K562 (cell line): ENCODE data around the gene ADARB2. TPM values are rescaled to one million over a fixed set of nuclear protein-coding genes. Genes with fewer than 3 reads are reported as not detected.

ENCODE experiments used
- ATAC-seq: fragments of 200-7000 bp; cut with Tn5 transposase; 3 replicates; pipeline ENCODE4 v1.9.1; 2020; ENCODE audit warnings: moderate library complexity
- BruUV-seq: library from RNA; stranded (reverse); fragments of 400-500 nt; replicated peaks from 2 replicates; lab custom pipeline; 2021; lab: Mats Ljungman, UMichigan
- CTCF ChIA-PET: fragments of 300-600 bp; formaldehyde crosslinking; extraction: SDS; loops from one replicate; lab custom pipeline; 2021; ENCODE audit warnings: low intra/inter-chr PET ratio; lab: Yijun Ruan, JAX
- POLR2A ChIA-PET: fragments of 300-600, 350-650 bp; sonication (Branson Sonifier 250); formaldehyde crosslinking; extraction: SDS; loops from one replicate; lab custom pipeline; 2021; ENCODE audit warnings: antibody characterized with exemption, inconsistent platforms; lab: Yijun Ruan, JAX
- DNase-seq, 4 experiments: peaks; one replicate each; pipeline versions ENCODE4 v3.0.0 to v3.0.0-alpha.2; 2011 to 2018; ENCODE audit warnings: low spot score in 3 of 4, mixed read lengths in 3 of 4; ENCODE audit errors: extremely low read depth in 1 of 4
- FAIRE-seq: peaks from 2 replicates; lab custom pipeline; 2011; peaks lifted over from hg19 to GRCh38; lab: Jason Lieb, UNC
- H2AFZ ChIP-seq: 2 replicates; pipeline ENCODE4 v1.6.0; 2011; ENCODE audit warnings: low read depth, low read length, control low read depth, inconsistent platforms
- H3K27ac ChIP-seq: fragments of 200-600 bp; 3 replicates; pipeline ENCODE4 v1.8.0; 2011; ENCODE audit warnings: low read depth, mild to moderate bottlenecking, control low read depth, inconsistent platforms, low read length, moderate library complexity, mixed read lengths; ENCODE audit errors: extremely low read depth
- H3K27me3 ChIP-seq, 2 experiments: fragments of 300-600 bp in 1 of 2; 2 replicates in 1 of 2; 3 replicates in 1 of 2; pipeline versions ENCODE4 v1.6.0 to v1.8.0; 2011; ENCODE audit warnings: inconsistent platforms in 2 of 2, low read length in 2 of 2, mild to moderate bottlenecking in 1 of 2, mixed read lengths in 1 of 2, moderate library complexity in 1 of 2; ENCODE audit not compliant: control insufficient read depth in 2 of 2, insufficient read depth in 2 of 2
- H3K36me3 ChIP-seq: fragments of 300-600 bp; 3 replicates; pipeline ENCODE4 v1.8.0; 2011; ENCODE audit warnings: mild to moderate bottlenecking, low read length, inconsistent platforms; ENCODE audit not compliant: control insufficient read depth, insufficient read depth
- H3K4me1 ChIP-seq, 2 experiments: fragments of 200-600 bp in 1 of 2; replicated peaks in 1 of 2; 2 replicates in 1 of 2; 3 replicates in 1 of 2; pipeline versions ENCODE4 v1.5.1 to v1.8.0; 2011; ENCODE audit warnings: inconsistent platforms in 2 of 2, low read length in 2 of 2, mild to moderate bottlenecking in 1 of 2, mixed read lengths in 1 of 2, moderate library complexity in 1 of 2; ENCODE audit not compliant: control insufficient read depth in 2 of 2, insufficient read depth in 2 of 2
- H3K4me2 ChIP-seq: 2 replicates; pipeline ENCODE4 v1.6.1; 2011; ENCODE audit warnings: low read length, control low read depth, inconsistent platforms, mixed read lengths; ENCODE audit not compliant: insufficient read depth
- H3K4me3 ChIP-seq: fragments of 200-600 bp; sonication (generic), shearing (Covaris generic); 2 replicates; pipeline ENCODE4 v1.5.1; 2016; ENCODE audit warnings: control low read depth, inconsistent platforms
- H3K79me2 ChIP-seq: fragments of 200-600 bp; 3 replicates; pipeline ENCODE4 v1.8.0; 2011; ENCODE audit warnings: low read length, inconsistent platforms; ENCODE audit not compliant: control insufficient read depth, insufficient read depth
- H3K9ac ChIP-seq, 2 experiments: 2 replicates each; pipeline versions ENCODE4 v1.6.0 to v1.6.1; 2011; ENCODE audit warnings: low read depth in 2 of 2, low read length in 2 of 2, control low read depth in 1 of 2, inconsistent platforms in 1 of 2, mild to moderate bottlenecking in 1 of 2, mixed read lengths in 1 of 2; ENCODE audit not compliant: insufficient read depth in 1 of 2
- H3K9me1 ChIP-seq: one replicate; pipeline ENCODE4 v1.6.0; 2011; ENCODE audit warnings: inconsistent platforms, mild to moderate bottlenecking, low read length, moderate library complexity; ENCODE audit not compliant: control insufficient read depth, insufficient read depth
- H3K9me3 ChIP-seq: replicated peaks from 2 replicates; pipeline ENCODE4 v1.5.1; 2011; ENCODE audit warnings: low read depth, low read length, inconsistent platforms; ENCODE audit not compliant: control insufficient read depth, insufficient read depth
- H4K20me1 ChIP-seq: replicated peaks from 2 replicates; pipeline ENCODE4 v1.6.1; 2011; ENCODE audit warnings: low read length, inconsistent platforms, mixed read lengths; ENCODE audit not compliant: control insufficient read depth, insufficient read depth
- HOMEZ ChIP-seq: fragments of 250-450 bp; sonication (Bioruptor Pico); IDR thresholded peaks from 2 replicates; pipeline ENCODE4 v1.4.0; 2020; ENCODE audit warnings: mild to moderate bottlenecking, moderate library complexity
- KHSRP ChIP-seq: fragments of 450-650 bp; IDR thresholded peaks from 2 replicates; pipeline ENCODE4 v1.6.1; 2017
- PCBP2 ChIP-seq: fragments of 200-400 bp; formaldehyde crosslinking; IDR thresholded peaks from 2 replicates; pipeline ENCODE4 v1.6.1; 2018; ENCODE audit warnings: low read length, low read depth, mild to moderate bottlenecking, moderate library complexity; ENCODE audit not compliant: poor library complexity, severe bottlenecking
- POLR3A ChIP-seq: IDR thresholded peaks from 2 replicates; pipeline ENCODE4 v1.6.1; 2011; ENCODE audit warnings: borderline replicate concordance, mild to moderate bottlenecking, moderate library complexity; ENCODE audit not compliant: insufficient read length, insufficient read depth; ENCODE audit errors: extremely low read depth
- SFPQ ChIP-seq: fragments of 200-400 bp; formaldehyde crosslinking; IDR thresholded peaks from 2 replicates; pipeline ENCODE4 v1.6.1; 2017; ENCODE audit warnings: mild to moderate bottlenecking, low read depth, low read length, moderate library complexity
- TAF9B ChIP-seq: fragments of 450-650 bp; IDR thresholded peaks from 2 replicates; pipeline ENCODE4 v1.6.1; 2018; ENCODE audit warnings: mild to moderate bottlenecking; ENCODE audit not compliant: partially characterized antibody
- TBL1XR1 ChIP-seq, 2 experiments: IDR thresholded peaks; 2 replicates each; pipeline ENCODE4 v1.6.1; 2012; ENCODE audit warnings: improper control_type of control experiment in 2 of 2, low read length in 2 of 2, mild to moderate bottlenecking in 1 of 2
- THRAP3 ChIP-seq: fragments of 450-650 bp; IDR thresholded peaks from 2 replicates; pipeline ENCODE4 v1.6.1; 2016; ENCODE audit warnings: mild to moderate bottlenecking, inconsistent platforms, borderline replicate concordance
- THRB ChIP-seq: fragments of 450-650 bp; formaldehyde crosslinking; conservative IDR thresholded peaks from 2 replicates; pipeline ENCODE4 v1.4.0; 2022; ENCODE audit warnings: mild to moderate bottlenecking, missing genetic modification characterization
- WHSC1 ChIP-seq: IDR thresholded peaks from one replicate; pipeline ENCODE4 v1.6.1; 2012; ENCODE audit warnings: low read length, control low read depth, inconsistent platforms
- XRCC5 ChIP-seq: fragments of 200-400 bp; formaldehyde crosslinking; IDR thresholded peaks from 2 replicates; pipeline ENCODE4 v1.6.1; 2017; ENCODE audit warnings: low read depth, mild to moderate bottlenecking, low read length
- ZBTB7A ChIP-seq: IDR thresholded peaks from 2 replicates; pipeline ENCODE4 v1.6.1; 2011; ENCODE audit warnings: low read depth, mild to moderate bottlenecking, low read length, moderate library complexity, borderline replicate concordance; ENCODE audit not compliant: control insufficient read depth
- ZNF431 ChIP-seq: sonication (generic); formaldehyde crosslinking; IDR thresholded peaks from 2 replicates; pipeline ENCODE4 v1.8.0; 2022; ENCODE audit warnings: mild to moderate bottlenecking, missing genetic modification reagents
- ZNF668 ChIP-seq: fragments of 250-450 bp; sonication (Bioruptor Pico); IDR thresholded peaks from 2 replicates; pipeline ENCODE4 v1.8.0; 2022; ENCODE audit warnings: mild to moderate bottlenecking, inconsistent platforms
- ZNF695 ChIP-seq: fragments of 450-650 bp; formaldehyde crosslinking; IDR thresholded peaks from 2 replicates; pipeline ENCODE4 v1.4.0; 2020; ENCODE audit warnings: mild to moderate bottlenecking, moderate library complexity
- WGBS: fragments of 100-300 bp; shearing (Covaris generic); methylation state at CpG from one replicate; pipeline ENCODE4 v1.1.6; 2016; ENCODE audit warnings: low coverage, mixed read lengths; ENCODE audit not compliant: insufficient coverage; ENCODE audit errors: missing lambda C conversion rate; 5-methylcytosine and 5-hydroxymethylcytosine counted together
- in situ Hi-C: fragments of 300-500 bp; cut with MboI; formaldehyde crosslinking; loops from 4 replicates; pipeline ENCODE4 v1.15.0; 2018; ENCODE audit warnings: inconsistent platforms, mixed read lengths
- intact Hi-C: fragments of 100-400 bp; cut with micrococcal nuclease; formaldehyde crosslinking; loops from 2 replicates; pipeline ENCODE4 v1.14.2; 2022
- polyA plus RNA-seq, 8 experiments: library from polyadenylated mRNA; depleted of rRNA in 4 of 8; stranded (reverse) in 5 of 8; unstranded in 3 of 8; fragments of >200 nt; fragmentation: Nextera tagmentation in 2 of 8; fragmentation: Illumina TruSeq in 1 of 8; extraction: Ambion mirVana in 2 of 8; extraction: Trizol in 1 of 8; gene quantifications; 2 replicates each; pipeline versions ENCODE4 v1.2.1 to v1.2.3, GENCODE V29; 2011 to 2014; ENCODE audit warnings: inconsistent platforms in 1 of 8, missing spikeins in 1 of 8
- total RNA-seq, 7 experiments: library from RNA; depleted of rRNA in 6 of 7; stranded (reverse); fragments of >200 nt in 6 of 7; fragmentation: Illumina TruSeq in 2 of 7; extraction: Trizol in 2 of 7; gene quantifications; 2 replicates each; pipeline versions ENCODE4 v1.2.1 to v1.2.3, GENCODE V29; 2011 to 2021; ENCODE audit warnings: low replicate concordance in 1 of 7

ADARB2 gene
- total and polyA plus RNA-seq, 9 of the 15 experiments (the other 6 are each of a cell fraction or from before 2014, with no cell fraction given): not detected

GRCh38 chr10:1138529-1138928 lies 598.8 kb downstream of the ADARB2 start (continued):
- no peak for TF ChIP-seq HOMEZ (CRISPR knock-in tag)
- no peak for TF ChIP-seq THRAP3

- Histone ChIP-seq H3K27me3 (no peaks in the 10 kb centered on the region; a peak in 1 of 5 replicates), H4K20me1 (no peaks in the 10 kb centered on the region), H3K36me3 (no peaks in the 10 kb centered on the region), H3K4me1 (peaks cover 0 to 2% of the 10 kb centered on the region in 2 experiments; a peak in 1 of 5 replicates), H3K27ac (no peak overlapping the region), H3K79me2 (no peaks in the 10 kb centered on the region), H2AFZ (no peak overlapping the region), H3K9me3 (no peaks in the 10 kb centered on the region; the same call in none of the 2 replicates), H3K9ac (no peak overlapping the region), H3K4me3 (no peak overlapping the region), H3K9me1 (no peaks in the 10 kb centered on the region), H3K4me2 (no peak overlapping the region)
- WGBS: 38% methylated on average over 7 of the region's 10 CpGs
- ChIA-PET POLR2A (interaction anchor here (0.7 kb wide), 1 partner anchor 10 kb away, joined by 3 read pairs; no protein-coding TSS in a partner anchor), CTCF (no interaction called here)
- in situ Hi-C loops (no loop called here), intact Hi-C loops (no loop called here)
- ATAC-seq: no peak
- no peak for DNase-seq
- no TSS peak for BruUV-seq
- no peak for FAIRE-seq
- TF ChIP-seq THRAP3: no peak
- no peak for TF ChIP-seq ZNF668 (CRISPR knock-in tag)
- no peak for TF ChIP-seq ZBTB7A
- no peak for TF ChIP-seq WHSC1
- TF ChIP-seq ZNF431 (CRISPR knock-in tag): no peak
- no peak for TF ChIP-seq POLR3A
- no peak for TF ChIP-seq THRB
- no peak for TF ChIP-seq PCBP2
- no peak for TF ChIP-seq ZNF695
- no peak for TF ChIP-seq TBL1XR1 (IDR thresholded peaks at IDR 0.05; ENCODE audit: low read length in 2 of 2)
- no peak for TF ChIP-seq KHSRP
- no peak for TF ChIP-seq SFPQ
- TF ChIP-seq XRCC5: no peak
- no peak for TF ChIP-seq TAF9B
These were observed 599.7 kb downstream of the ADARB2 start for GRCh38 chr10:1137499-1138163.
